HepG2 (cell line): ENCODE measurements around the gene ARHGAP45. TPM values are rescaled to one million over a fixed set of nuclear protein-coding genes. Genes with fewer than 3 reads are reported as not detected.

Source experiments
- E2F1 ChIP-seq: sonication (generic); formaldehyde crosslinking; IDR thresholded peaks from 2 replicates; pipeline ENCODE4 v1.5.0; 2020; ENCODE audit warnings: missing genetic modification reagents
- HIVEP1 ChIP-seq: sonication (generic); formaldehyde crosslinking; IDR thresholded peaks from 2 replicates; pipeline ENCODE4 v1.4.0; 2020; ENCODE audit warnings: mild to moderate bottlenecking, missing genetic modification reagents
- KLF9 ChIP-seq: IDR thresholded peaks from 2 replicates; pipeline ENCODE4 v1.6.1; 2016; ENCODE audit warnings: low read depth
- MAZ ChIP-seq, 2 experiments: sonication (generic) in 1 of 2; formaldehyde crosslinking in 1 of 2; IDR thresholded peaks; 2 replicates each; pipeline versions ENCODE4 v1.5.0 to v1.6.1; 2012 to 2020; ENCODE audit warnings: low read depth in 2 of 2, mild to moderate bottlenecking in 2 of 2, borderline replicate concordance in 1 of 2, improper control_type of control experiment in 1 of 2, low read length in 1 of 2, missing genetic modification reagents in 1 of 2, moderate library complexity in 1 of 2
- MTA3 ChIP-seq: sonication (generic); formaldehyde crosslinking; IDR thresholded peaks from 2 replicates; pipeline ENCODE4 v1.4.0; 2020; ENCODE audit warnings: missing genetic modification reagents
- NONO ChIP-seq, 2 experiments: fragments of 450-650 bp in 1 of 2; sonication (generic) in 1 of 2; formaldehyde crosslinking in 1 of 2; IDR thresholded peaks in 1 of 2; conservative IDR thresholded peaks in 1 of 2; 2 replicates each; pipeline versions ENCODE4 v1.6.1 to v1.8.0; 2017 to 2022; ENCODE audit warnings: mild to moderate bottlenecking in 1 of 2, missing genetic modification reagents in 1 of 2, moderate library complexity in 1 of 2
- PBX2 ChIP-seq: IDR thresholded peaks from 2 replicates; pipeline ENCODE4 v1.6.1; 2016; ENCODE audit warnings: control low read depth
- POLR2AphosphoS2 ChIP-seq: IDR thresholded peaks from 2 replicates; pipeline ENCODE4 v1.6.1; 2011; ENCODE audit warnings: low read depth, low read length, improper control_type of control experiment
- POLR2G ChIP-seq: fragments of 200-400 bp; formaldehyde crosslinking; IDR thresholded peaks from 2 replicates; pipeline ENCODE4 v1.6.1; 2018; ENCODE audit warnings: mild to moderate bottlenecking, low read depth, low read length, moderate library complexity
- REXO4 ChIP-seq: sonication (generic); formaldehyde crosslinking; IDR thresholded peaks from 2 replicates; pipeline ENCODE4 v1.8.0; 2022; ENCODE audit warnings: missing genetic modification reagents, mild to moderate bottlenecking, borderline replicate concordance
- TFDP2 ChIP-seq: sonication (generic); formaldehyde crosslinking; IDR thresholded peaks from 2 replicates; pipeline ENCODE4 v1.4.0; 2020; ENCODE audit warnings: missing genetic modification reagents
- ZC3H13 ChIP-seq: sonication (generic); formaldehyde crosslinking; IDR thresholded peaks from 2 replicates; pipeline ENCODE4 v1.8.1; 2023; ENCODE audit warnings: mild to moderate bottlenecking, missing genetic modification reagents, moderate library complexity
- ZFP82 ChIP-seq: sonication (generic); formaldehyde crosslinking; IDR thresholded peaks from 2 replicates; pipeline ENCODE4 v1.5.1; 2020; ENCODE audit warnings: mild to moderate bottlenecking, missing genetic modification reagents, borderline replicate concordance
- ZNF121 ChIP-seq: sonication (generic); formaldehyde crosslinking; IDR thresholded peaks from 2 replicates; pipeline ENCODE4 v1.5.0; 2020; ENCODE audit warnings: mild to moderate bottlenecking, missing genetic modification reagents
- ZNF274 ChIP-seq: sonication (generic); formaldehyde crosslinking; IDR thresholded peaks from 2 replicates; pipeline ENCODE4 v1.5.1; 2020; ENCODE audit warnings: mild to moderate bottlenecking, missing genetic modification reagents
- ZNF614 ChIP-seq: IDR thresholded peaks from 2 replicates; pipeline ENCODE4 v1.6.1; 2018; ENCODE audit warnings: missing biosample characterization, missing genetic modification reagents, inconsistent platforms, borderline replicate concordance
- ZSCAN31 ChIP-seq: sonication (generic); formaldehyde crosslinking; IDR thresholded peaks from 2 replicates; pipeline ENCODE4 v1.5.0; 2020; ENCODE audit warnings: low read depth, mild to moderate bottlenecking, missing genetic modification reagents
- polyA plus RNA-seq, 8 experiments: library from polyadenylated mRNA; depleted of rRNA in 3 of 8; stranded (reverse) in 7 of 8; unstranded in 1 of 8; fragments of >200 nt; fragmentation: Illumina TruSeq in 4 of 8; extraction: Trizol in 4 of 8; gene quantifications; 2 replicates each; pipeline versions ENCODE4 v1.2.1 to v1.2.3, GENCODE V29; 2011 to 2016; ENCODE audit warnings: low read depth in 4 of 8, missing spikeins in 1 of 8, mixed read lengths in 1 of 8; ENCODE audit not compliant: insufficient read depth in 1 of 8
- total RNA-seq, 5 experiments: library from RNA; depleted of rRNA; stranded (reverse); fragments of >200 nt; fragmentation: Illumina TruSeq; extraction: Trizol; gene quantifications; 2 replicates each; pipeline ENCODE4 v1.2.3, GENCODE V29; 2016; ENCODE audit warnings: low read depth in 1 of 5
- TF ChIP-seq, protein P1 (sequence below): IDR thresholded peaks from 2 replicates; pipeline ENCODE4 v1.6.1; 2018; ENCODE audit warnings: missing genetic modification reagents, mild to moderate bottlenecking, missing compliant biosample characterization
- TF ChIP-seq, protein P2 (sequence below): sonication (generic); formaldehyde crosslinking; IDR thresholded peaks from 2 replicates; pipeline ENCODE4 v1.8.1; 2023; ENCODE audit warnings: missing genetic modification reagents, inconsistent platforms, borderline replicate concordance
- TF ChIP-seq, protein P3 (sequence below): IDR thresholded peaks from 2 replicates; pipeline ENCODE4 v1.6.1; 2018; ENCODE audit warnings: missing genetic modification reagents

Gene ARHGAP45
- total and polyA plus RNA-seq, 2 of the 13 experiments (the other 11 are each of a cell fraction or from before 2014, with no cell fraction given): 0.84 to 32.0 TPM

DNA sequence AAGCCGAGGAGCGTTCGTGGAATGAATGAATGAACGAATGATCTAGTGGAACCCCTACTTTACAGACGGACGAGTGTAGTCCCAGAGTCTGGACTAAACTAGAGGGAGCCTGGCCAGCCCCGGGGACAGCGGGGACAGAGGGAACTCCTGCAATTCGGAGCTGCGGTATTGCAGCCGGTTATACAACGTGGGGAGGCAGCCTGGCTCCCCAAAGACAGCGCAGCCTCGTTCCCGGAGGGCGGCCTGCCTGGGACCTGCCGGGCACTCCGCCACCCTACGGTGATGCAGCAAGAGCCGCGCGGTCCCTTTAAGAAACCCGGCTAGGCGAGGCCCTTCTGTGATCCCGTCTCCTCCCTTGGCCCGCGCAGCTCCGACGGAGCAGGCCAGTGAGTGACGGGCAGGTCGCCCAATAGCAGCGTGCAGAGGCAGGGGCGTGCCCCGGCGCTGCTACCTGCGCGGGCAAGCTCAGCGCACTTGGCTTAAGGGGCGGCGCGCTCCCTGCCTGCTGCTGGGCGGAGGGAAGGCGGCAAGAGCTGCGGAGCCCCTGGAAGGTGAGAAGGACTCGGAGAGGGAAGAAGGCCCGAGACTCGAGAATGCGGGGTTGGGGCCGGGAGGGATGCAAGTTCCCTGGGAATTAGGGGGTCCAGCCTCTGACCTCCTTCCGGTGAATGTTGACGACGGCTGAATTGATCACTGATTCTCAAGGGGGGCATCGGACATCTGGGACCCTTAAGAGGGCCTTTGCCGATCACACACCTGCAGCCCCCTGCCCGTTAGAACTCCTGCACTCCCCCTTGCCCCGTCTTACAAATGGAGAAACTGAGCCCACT, 27.1 kb upstream of the ARHGAP45 start, which contains the start of gene ABCA7 (continued):
- TF ChIP-seq E2F1: peak; percentile 85
- TF ChIP-seq MAZ (IDR thresholded peaks at IDR 0.05; ENCODE audit: borderline replicate concordance, low read depth, low read length): no peak
- peak; percentile 65; the same call in 1 of the 2 replicates for TF ChIP-seq MAZ (CRISPR knock-in tag; IDR thresholded peaks at IDR 0.05; ENCODE audit: low read depth)
- 0 out of 2 replicates have a peak, but pooled peaks have one; percentile 38 for TF ChIP-seq ZSCAN31
- TF ChIP-seq, protein P1, sequence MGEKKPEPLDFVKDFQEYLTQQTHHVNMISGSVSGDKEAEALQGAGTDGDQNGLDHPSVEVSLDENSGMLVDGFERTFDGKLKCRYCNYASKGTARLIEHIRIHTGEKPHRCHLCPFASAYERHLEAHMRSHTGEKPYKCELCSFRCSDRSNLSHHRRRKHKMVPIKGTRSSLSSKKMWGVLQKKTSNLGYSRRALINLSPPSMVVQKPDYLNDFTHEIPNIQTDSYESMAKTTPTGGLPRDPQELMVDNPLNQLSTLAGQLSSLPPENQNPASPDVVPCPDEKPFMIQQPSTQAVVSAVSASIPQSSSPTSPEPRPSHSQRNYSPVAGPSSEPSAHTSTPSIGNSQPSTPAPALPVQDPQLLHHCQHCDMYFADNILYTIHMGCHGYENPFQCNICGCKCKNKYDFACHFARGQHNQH (CRISPR knock-in tag): peak; percentile 45; the same call in 1 of the 2 replicates
- peak; percentile 68; the same call in 1 of the 2 replicates for TF ChIP-seq ZC3H13 (CRISPR knock-in tag)
- TF ChIP-seq REXO4 (CRISPR knock-in tag): no peak
- peak; percentile 82 for TF ChIP-seq ZNF121 (CRISPR knock-in tag)
- peak; percentile 80 for TF ChIP-seq ZNF274 (CRISPR knock-in tag)
- TF ChIP-seq, protein P2, sequence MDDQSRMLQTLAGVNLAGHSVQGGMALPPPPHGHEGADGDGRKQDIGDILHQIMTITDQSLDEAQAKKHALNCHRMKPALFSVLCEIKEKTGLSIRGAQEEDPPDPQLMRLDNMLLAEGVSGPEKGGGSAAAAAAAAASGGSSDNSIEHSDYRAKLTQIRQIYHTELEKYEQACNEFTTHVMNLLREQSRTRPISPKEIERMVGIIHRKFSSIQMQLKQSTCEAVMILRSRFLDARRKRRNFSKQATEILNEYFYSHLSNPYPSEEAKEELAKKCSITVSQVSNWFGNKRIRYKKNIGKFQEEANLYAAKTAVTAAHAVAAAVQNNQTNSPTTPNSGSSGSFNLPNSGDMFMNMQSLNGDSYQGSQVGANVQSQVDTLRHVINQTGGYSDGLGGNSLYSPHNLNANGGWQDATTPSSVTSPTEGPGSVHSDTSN: peak; percentile 94; the same call in 1 of the 2 replicates
- peak; percentile 99 for TF ChIP-seq PBX2 (CRISPR knock-in tag)
- peak; percentile 94 for TF ChIP-seq TFDP2 (CRISPR knock-in tag)
- no peak for TF ChIP-seq NONO (IDR thresholded peaks at IDR 0.05)
- peak; percentile 75; the same call in 1 of the 2 replicates for TF ChIP-seq NONO (CRISPR knock-in tag; conservative IDR thresholded peaks at IDR 0.05)
- TF ChIP-seq, protein P3, sequence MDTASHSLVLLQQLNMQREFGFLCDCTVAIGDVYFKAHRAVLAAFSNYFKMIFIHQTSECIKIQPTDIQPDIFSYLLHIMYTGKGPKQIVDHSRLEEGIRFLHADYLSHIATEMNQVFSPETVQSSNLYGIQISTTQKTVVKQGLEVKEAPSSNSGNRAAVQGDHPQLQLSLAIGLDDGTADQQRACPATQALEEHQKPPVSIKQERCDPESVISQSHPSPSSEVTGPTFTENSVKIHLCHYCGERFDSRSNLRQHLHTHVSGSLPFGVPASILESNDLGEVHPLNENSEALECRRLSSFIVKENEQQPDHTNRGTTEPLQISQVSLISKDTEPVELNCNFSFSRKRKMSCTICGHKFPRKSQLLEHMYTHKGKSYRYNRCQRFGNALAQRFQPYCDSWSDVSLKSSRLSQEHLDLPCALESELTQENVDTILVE: peak; percentile 33; the same call in 1 of the 2 replicates
- peak; percentile 36; the same call in 1 of the 2 replicates for TF ChIP-seq POLR2AphosphoS2
- TF ChIP-seq POLR2G: peak; percentile 73
- no peak for TF ChIP-seq ZFP82 (CRISPR knock-in tag)
- TF ChIP-seq ZNF614 (CRISPR knock-in tag): peak; percentile 46; the same call in 1 of the 2 replicates
- no peak for TF ChIP-seq MTA3 (CRISPR knock-in tag)
- no peak for TF ChIP-seq KLF9 (CRISPR knock-in tag)
- TF ChIP-seq HIVEP1 (CRISPR knock-in tag): 0 out of 2 replicates have a peak, but pooled peaks have one; percentile 32
